Stimulated activated naive CD4-positive, alpha-beta T cell (primary cell): ENCODE measurements around the gene SLC32A1.
A peak's percentile ranks its signal among the peaks of the same experiment; 100 is the strongest.

Source experiments
- DNase-seq, 6 experiments: peaks; one replicate each; lab custom pipeline; 2025; lab: John Stamatoyannopoulos, UW

Gene SLC32A1

GRCh38 chr20:38723848-38724625 lies at the start of gene SLC32A1:
Gene SLC32A1, plus strand, starts transcription at chr20:38724486. Its CDS starts 239 bp downstream, at chr20:38724725.
- no peak for DNase-seq

GRCh38 chr20:38674765-38675133 lies 49.5 kb upstream of the SLC32A1 start:
- no peak for DNase-seq

GRCh38 chr20:38676576-38676975 lies 47.7 kb upstream of the SLC32A1 start:
- no peak for DNase-seq

GRCh38 chr20:38680500-38681306 lies 43.6 kb upstream of the SLC32A1 start:
- DNase-seq = peak in 2 of 6 experiments; percentile 7 to 13

- no peak for DNase-seq
These were observed 39.0 kb upstream of the SLC32A1 start for GRCh38 chr20:38685271-38685670.

GRCh38 chr20:38685853-38686473 lies 38.3 kb upstream of the SLC32A1 start:
- DNase-seq = peak in 3 of 6 experiments; percentile 8 to 19 (median 8)

GRCh38 chr20:38692436-38693411 lies 31.6 kb upstream of the SLC32A1 start:
- peak in 4 of 6 experiments; percentile 6 to 46 (median 26) for DNase-seq

- no peak for DNase-seq
These were observed 27.0 kb upstream of the SLC32A1 start for GRCh38 chr20:38697306-38697705.

- DNase-seq = no peak
These were observed 25.7 kb upstream of the SLC32A1 start for GRCh38 chr20:38698541-38698940.

GRCh38 chr20:38700141-38700540 lies 24.1 kb upstream of the SLC32A1 start:
- DNase-seq = no peak

- DNase-seq = no peak
These were observed 23.4 kb upstream of the SLC32A1 start for GRCh38 chr20:38700926-38701325.

- DNase-seq = no peak
These were observed 20.8 kb upstream of the SLC32A1 start for GRCh38 chr20:38703526-38703925.

- no peak for DNase-seq
These were observed 20.1 kb upstream of the SLC32A1 start for GRCh38 chr20:38704136-38704535.

GRCh38 chr20:38706509-38706908 lies 17.8 kb upstream of the SLC32A1 start:
- no peak for DNase-seq

GRCh38 chr20:38714308-38714707 lies 10.0 kb upstream of the SLC32A1 start:
- DNase-seq = no peak

- DNase-seq = no peak
These were observed 8.6 kb upstream of the SLC32A1 start for GRCh38 chr20:38715646-38716045.

GRCh38 chr20:38722683-38723016 lies 1.6 kb upstream of the SLC32A1 start:
- DNase-seq = no peak

GRCh38 chr20:38723017-38723847 lies 1.1 kb upstream of the SLC32A1 start:
- no peak for DNase-seq

GRCh38 chr20:38724626-38725147 lies 401 bp downstream of the SLC32A1 start:
- no peak for DNase-seq

- DNase-seq = peak in 1 of 6 experiments; percentile 12
These were observed 1.0 kb downstream of the SLC32A1 start for GRCh38 chr20:38725148-38725901.
